ENCODE measurements around the gene CFAP74.
A peak's percentile ranks its signal among the peaks of the same experiment; 100 is the strongest.

Gene CFAP74

GRCh38 chr1:1971688-1972087, 31.9 kb downstream of the CFAP74 start:
- no peak for DNase-seq (ENCODE audit: low read depth in 2 of 2)

- DNase-seq (ENCODE audit: low read depth in 2 of 2): no peak
Observed at GRCh38 chr1:1971017-1971416, 32.6 kb downstream of the CFAP74 start.

GRCh38 chr1:1969953-1970716, 33.5 kb downstream of the CFAP74 start:
- DNase-seq (ENCODE audit: low read depth in 2 of 2): no peak

GRCh38 chr1:1969505-1969900, 34.1 kb downstream of the CFAP74 start:
- no peak for DNase-seq (ENCODE audit: low read depth in 2 of 2)

- DNase-seq (ENCODE audit: low read depth in 2 of 2): no peak
Observed at GRCh38 chr1:1968767-1969504, 34.6 kb downstream of the CFAP74 start.

GRCh38 chr1:1967879-1968278, 35.7 kb downstream of the CFAP74 start:
- DNase-seq (ENCODE audit: low read depth in 2 of 2): no peak

GRCh38 chr1:1967151-1967550, 36.4 kb downstream of the CFAP74 start:
- no peak for DNase-seq (ENCODE audit: low read depth in 2 of 2)

- no peak for DNase-seq (ENCODE audit: low read depth in 2 of 2)
Observed at GRCh38 chr1:1966071-1966740, 37.4 kb downstream of the CFAP74 start.

GRCh38 chr1:1965546-1965945, 38.0 kb downstream of the CFAP74 start:
- no peak for DNase-seq (ENCODE audit: low read depth in 2 of 2)

- DNase-seq (ENCODE audit: low read depth in 2 of 2): no peak
Observed at GRCh38 chr1:1964811-1965210, 38.8 kb downstream of the CFAP74 start.

GRCh38 chr1:1963570-1963969, 40.0 kb downstream of the CFAP74 start:
- no peak for DNase-seq (ENCODE audit: low read depth in 2 of 2)

- DNase-seq (ENCODE audit: low read depth in 2 of 2): no peak
Observed at GRCh38 chr1:1962752-1963151, 40.8 kb downstream of the CFAP74 start.

- no peak for DNase-seq (ENCODE audit: low read depth in 2 of 2)
Observed at GRCh38 chr1:1960480-1961196, 42.9 kb downstream of the CFAP74 start.

GRCh38 chr1:1959840-1960479, 43.6 kb downstream of the CFAP74 start:
- peak; percentile 34 to 42 for DNase-seq (ENCODE audit: low read depth in 2 of 2)

- DNase-seq (ENCODE audit: low read depth in 2 of 2): no peak
Observed at GRCh38 chr1:1959459-1959839, 44.1 kb downstream of the CFAP74 start.

- no peak for DNase-seq (ENCODE audit: low read depth in 2 of 2)
Observed at GRCh38 chr1:1958071-1958541, 45.5 kb downstream of the CFAP74 start.

GRCh38 chr1:1957533-1957961, 46.0 kb downstream of the CFAP74 start:
- no peak for DNase-seq (ENCODE audit: low read depth in 2 of 2)

GRCh38 chr1:1956586-1957532, 46.7 kb downstream of the CFAP74 start:
- DNase-seq (ENCODE audit: low read depth in 2 of 2): no peak

- no peak for DNase-seq (ENCODE audit: low read depth in 2 of 2)
Observed at GRCh38 chr1:1956101-1956500, 47.5 kb downstream of the CFAP74 start.

- DNase-seq (ENCODE audit: low read depth in 2 of 2): no peak
Observed at GRCh38 chr1:1955621-1956094, 47.9 kb downstream of the CFAP74 start.
